Activated B cell treated with CpG ODN at 0.5 μM for 24 hours (primary cell): ENCODE data around the gene VPS26B. TPM values are rescaled to one million over a fixed set of nuclear protein-coding genes. Genes with fewer than 3 reads are reported as not detected.

ENCODE experiments used
- ATAC-seq: fragments of 200-7000 bp; cut with Tn5 transposase; one replicate; pipeline ENCODE4 v1.10.0; 2021; ENCODE audit warnings: low read depth, mild to moderate bottlenecking, moderate library complexity
- CTCF ChIA-PET: fragments of 350-600 bp; sonication (Branson Sonifier 250); formaldehyde crosslinking; loops from one replicate; lab custom pipeline; 2021; ENCODE audit warnings: antibody characterized with exemption; lab: Charles Lee
- POLR2A ChIA-PET: fragments of 350-600 bp; sonication (Branson Sonifier 250); formaldehyde crosslinking; loops from one replicate; lab custom pipeline; 2021; ENCODE audit warnings: antibody characterized with exemption; lab: Charles Lee
- DNase-seq: peaks from one replicate; pipeline ENCODE4 v3.0.0; 2022
- H3K27ac Mint-ChIP-seq: one replicate; pipeline ENCODE4 v1.8.0; 2020; ENCODE audit warnings: mixed read lengths
- H3K27me3 Mint-ChIP-seq: one replicate; pipeline ENCODE4 v1.8.0; 2021; ENCODE audit warnings: mixed read lengths
- H3K36me3 Mint-ChIP-seq: one replicate; pipeline ENCODE4 v1.8.0; 2021; ENCODE audit warnings: low read depth, mixed read lengths
- H3K4me1 Mint-ChIP-seq: one replicate; pipeline ENCODE4 v1.8.0; 2021; ENCODE audit warnings: mixed read lengths
- H3K4me3 Mint-ChIP-seq: one replicate; pipeline ENCODE4 v1.8.0; 2020; ENCODE audit warnings: mild to moderate bottlenecking, mixed read lengths
- H3K9me3 Mint-ChIP-seq: one replicate; pipeline ENCODE4 v1.8.0; 2020; ENCODE audit warnings: mixed read lengths
- intact Hi-C: fragments of 100-400 bp; cut with micrococcal nuclease; formaldehyde crosslinking; loops from one replicate; pipeline ENCODE4 v1.15.1; 2024
- total RNA-seq: library from RNA; stranded (reverse); gene quantifications from 2 replicates; pipeline ENCODE4 v1.2.3, GENCODE V29; 2022
- TF ChIP-seq, protein P1 (sequence below): fragments of 200-600 bp; IDR thresholded peaks from one replicate; pipeline ENCODE4 v1.8.0; 2022; ENCODE audit warnings: antibody characterized with exemption, mild to moderate bottlenecking

The VPS26B gene
- total RNA-seq, 1 donor from 2014 or later: 11.4 TPM

DNA sequence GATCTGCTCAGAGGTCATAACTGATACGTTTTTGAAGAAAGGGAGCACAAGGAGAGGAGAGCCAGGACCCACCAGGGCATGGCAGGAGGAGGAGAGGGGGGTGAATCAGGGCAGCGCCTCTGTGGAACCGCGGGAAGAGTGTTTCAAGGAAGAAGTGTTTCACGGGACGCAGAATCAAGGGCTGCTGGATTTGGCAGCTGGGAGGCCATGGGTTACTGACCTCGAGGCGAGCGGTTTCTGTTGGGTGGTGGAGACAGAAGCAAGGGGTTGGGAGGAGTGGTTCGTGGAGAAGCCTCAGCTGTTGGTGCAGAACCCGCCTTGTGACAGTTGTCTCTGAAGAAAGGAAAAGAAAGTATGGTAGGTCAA is 13.1 kb downstream of the VPS26B start:
- POLR2A ChIA-PET: no interaction called here
- H3K9me3 Mint-ChIP-seq: no peaks in the 10 kb centered on the region
- peaks cover 2% of the 10 kb centered on the region for H3K4me1 Mint-ChIP-seq
- intact Hi-C loops: no loop called here
- H3K4me3 Mint-ChIP-seq: no peak overlapping the region
- DNase-seq (no peak), ATAC-seq (no peak)
- TF ChIP-seq, protein P1, sequence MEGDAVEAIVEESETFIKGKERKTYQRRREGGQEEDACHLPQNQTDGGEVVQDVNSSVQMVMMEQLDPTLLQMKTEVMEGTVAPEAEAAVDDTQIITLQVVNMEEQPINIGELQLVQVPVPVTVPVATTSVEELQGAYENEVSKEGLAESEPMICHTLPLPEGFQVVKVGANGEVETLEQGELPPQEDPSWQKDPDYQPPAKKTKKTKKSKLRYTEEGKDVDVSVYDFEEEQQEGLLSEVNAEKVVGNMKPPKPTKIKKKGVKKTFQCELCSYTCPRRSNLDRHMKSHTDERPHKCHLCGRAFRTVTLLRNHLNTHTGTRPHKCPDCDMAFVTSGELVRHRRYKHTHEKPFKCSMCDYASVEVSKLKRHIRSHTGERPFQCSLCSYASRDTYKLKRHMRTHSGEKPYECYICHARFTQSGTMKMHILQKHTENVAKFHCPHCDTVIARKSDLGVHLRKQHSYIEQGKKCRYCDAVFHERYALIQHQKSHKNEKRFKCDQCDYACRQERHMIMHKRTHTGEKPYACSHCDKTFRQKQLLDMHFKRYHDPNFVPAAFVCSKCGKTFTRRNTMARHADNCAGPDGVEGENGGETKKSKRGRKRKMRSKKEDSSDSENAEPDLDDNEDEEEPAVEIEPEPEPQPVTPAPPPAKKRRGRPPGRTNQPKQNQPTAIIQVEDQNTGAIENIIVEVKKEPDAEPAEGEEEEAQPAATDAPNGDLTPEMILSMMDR: no peak
- peaks cover 1% of the 10 kb centered on the region for H3K27me3 Mint-ChIP-seq
- no peak overlapping the region for H3K27ac Mint-ChIP-seq
- H3K36me3 Mint-ChIP-seq: peaks cover 18% of the 10 kb centered on the region
- CTCF ChIA-PET: no interaction called here

DNA sequence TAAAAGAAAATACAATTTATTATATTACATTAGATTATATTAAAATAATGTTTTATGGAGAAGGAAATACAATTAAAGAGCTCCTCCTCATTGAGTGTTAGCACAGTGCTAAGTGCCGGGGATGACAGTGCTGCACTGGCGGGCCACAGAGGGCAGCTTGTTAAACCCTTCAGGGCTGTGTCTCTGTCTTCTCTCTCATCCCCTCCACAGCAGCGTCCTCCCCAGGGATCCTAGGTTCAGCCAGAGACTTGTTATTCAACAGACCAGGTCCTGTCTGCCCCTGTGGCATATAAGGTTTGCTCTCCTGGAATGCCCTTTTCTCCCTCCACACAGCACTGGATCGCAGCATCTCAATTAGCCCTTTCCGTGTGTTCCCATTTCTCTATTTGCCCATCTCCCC is 14.5 kb downstream of the VPS26B start:
- no peak overlapping the region for H3K4me3 Mint-ChIP-seq
- intact Hi-C loops: no loop called here
- H3K27ac Mint-ChIP-seq: no peak overlapping the region
- POLR2A ChIA-PET: interaction anchor here (0.5 to 2.0 kb wide), 3 partner anchors 11 to 170 kb away, joined by 3 to 7 read pairs (median 3); partner anchors contain the start of genes JAM3, NCAPD3 and VPS26B
- no peaks in the 10 kb centered on the region for H3K9me3 Mint-ChIP-seq
- DNase-seq (no peak), ATAC-seq (no peak)
- H3K36me3 Mint-ChIP-seq: peaks cover 23% of the 10 kb centered on the region
- TF ChIP-seq, protein P1: no peak
- no peaks in the 10 kb centered on the region for H3K27me3 Mint-ChIP-seq
- no peaks in the 10 kb centered on the region for H3K4me1 Mint-ChIP-seq
- CTCF ChIA-PET: no interaction called here

GRCh38 chr11:134240592-134240991 is 16.1 kb downstream of the VPS26B start:
- TF ChIP-seq, protein P1: no peak
- DNase-seq (no peak), ATAC-seq (no peak)
- CTCF ChIA-PET: interaction anchor here (5.5 kb wide), 1 partner anchor 33 kb away, joined by 45 read pairs; no protein-coding TSS in a partner anchor
- Mint-ChIP-seq H3K27ac (no peak overlapping the region), H3K4me3 (no peak overlapping the region), H3K27me3 (no peaks in the 10 kb centered on the region), H3K4me1 (no peaks in the 10 kb centered on the region), H3K9me3 (no peaks in the 10 kb centered on the region), H3K36me3 (peaks cover 19% of the 10 kb centered on the region)
- intact Hi-C loops: no loop called here
- POLR2A ChIA-PET: no interaction called here

GRCh38 chr11:134242376-134242775 is 17.9 kb downstream of the VPS26B start:
- DNase-seq (no peak), ATAC-seq (no peak)
- POLR2A ChIA-PET: interaction anchor here (1.0 kb wide), 1 partner anchor 17 kb away, joined by 3 read pairs; no protein-coding TSS in a partner anchor
- Mint-ChIP-seq H3K27ac (no peak overlapping the region), H3K36me3 (peaks cover 26% of the 10 kb centered on the region), H3K9me3 (no peaks in the 10 kb centered on the region), H3K4me3 (no peak overlapping the region), H3K4me1 (no peaks in the 10 kb centered on the region), H3K27me3 (no peaks in the 10 kb centered on the region)
- intact Hi-C loops: no loop called here
- CTCF ChIA-PET: interaction anchor here (5.5 kb wide), 1 partner anchor 34 kb away, joined by 45 read pairs; no protein-coding TSS in a partner anchor
- TF ChIP-seq, protein P1: no peak

DNA sequence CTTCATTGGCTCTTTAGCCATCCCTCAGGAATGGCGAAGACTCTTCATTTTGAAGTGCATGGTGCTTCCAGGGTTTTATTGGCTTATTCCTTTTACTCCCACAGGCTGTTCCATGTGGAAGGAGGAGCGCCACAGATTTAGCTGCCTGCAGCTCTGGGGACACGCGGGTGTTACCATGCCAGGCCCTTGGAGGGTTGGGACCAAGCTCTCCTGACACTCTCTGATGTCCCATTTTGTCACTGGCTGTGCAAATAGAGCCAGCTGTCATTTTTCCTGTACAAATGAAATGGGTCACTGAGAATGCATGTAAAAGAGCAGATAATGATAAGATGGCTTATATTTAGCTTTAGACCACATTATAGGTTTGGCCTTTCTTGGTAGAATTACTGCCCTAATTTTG is 19.4 kb downstream of the VPS26B start:
- Mint-ChIP-seq H3K4me1 (no peaks in the 10 kb centered on the region), H3K27me3 (no peaks in the 10 kb centered on the region), H3K36me3 (peaks cover 38% of the 10 kb centered on the region), H3K4me3 (no peak overlapping the region), H3K27ac (no peak overlapping the region), H3K9me3 (no peaks in the 10 kb centered on the region)
- ATAC-seq (no peak), DNase-seq (no peak)
- ChIA-PET CTCF (interaction anchor here (1.3 to 5.5 kb wide), 6 partner anchors 14 to 194 kb away, joined by 4 to 45 read pairs (median 6); partner anchors contain the start of genes NCAPD3 and VPS26B), POLR2A (interaction anchor here (1.0 to 1.7 kb wide), 2 partner anchors 15 to 37 kb away, joined by 3 to 7 read pairs; no protein-coding TSS in a partner anchor)
- intact Hi-C loops: loop anchor here (1.0 kb wide), 3 partner anchors 16 to 194 kb away; no protein-coding TSS in a partner anchor
- TF ChIP-seq, protein P1: no peak
